Myocyte (in vitro differentiated cells): ENCODE results near the gene IFI30. TPM values are rescaled to one million over a fixed set of nuclear protein-coding genes. Genes with fewer than 3 reads are reported as not detected.
"Not testable (repeated sequence)": the region's sequence is repeated elsewhere in the genome, so short reads cannot be mapped to it uniquely, and the experiment has no call there.

Experiments used
- DNase-seq: peaks from one replicate; pipeline ENCODE4 v3.0.0-alpha.2; 2012; ENCODE audit warnings: low read depth
- total RNA-seq: library from RNA; depleted of rRNA; stranded (reverse); fragments of >200 nt; gene quantifications from 2 replicates; pipeline ENCODE4 v1.2.3, GENCODE V29; 2014

Gene IFI30
- total RNA-seq, 1 donor from 2014 or later, result 6.5 TPM

DNA sequence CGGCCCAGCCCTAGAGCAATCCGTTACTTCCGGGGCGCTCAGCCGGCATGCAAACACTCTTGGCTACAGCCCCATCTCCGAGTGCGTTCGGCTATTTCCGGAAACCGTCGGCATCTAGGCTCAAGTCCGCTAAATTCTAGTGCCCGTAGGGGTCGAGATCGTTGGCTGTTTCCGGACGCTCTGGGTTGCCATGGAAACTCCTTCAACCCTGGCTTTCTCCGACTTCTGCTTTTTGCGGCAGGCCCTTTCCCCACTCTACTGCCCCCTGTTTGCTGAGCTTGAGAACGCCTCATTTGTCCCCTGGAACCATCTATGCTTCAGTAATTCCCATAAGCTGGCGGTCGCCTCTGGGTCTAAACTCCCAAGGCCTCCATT, 21.2 kb upstream of the IFI30 start:
- peak; percentile 96 for DNase-seq

DNA sequence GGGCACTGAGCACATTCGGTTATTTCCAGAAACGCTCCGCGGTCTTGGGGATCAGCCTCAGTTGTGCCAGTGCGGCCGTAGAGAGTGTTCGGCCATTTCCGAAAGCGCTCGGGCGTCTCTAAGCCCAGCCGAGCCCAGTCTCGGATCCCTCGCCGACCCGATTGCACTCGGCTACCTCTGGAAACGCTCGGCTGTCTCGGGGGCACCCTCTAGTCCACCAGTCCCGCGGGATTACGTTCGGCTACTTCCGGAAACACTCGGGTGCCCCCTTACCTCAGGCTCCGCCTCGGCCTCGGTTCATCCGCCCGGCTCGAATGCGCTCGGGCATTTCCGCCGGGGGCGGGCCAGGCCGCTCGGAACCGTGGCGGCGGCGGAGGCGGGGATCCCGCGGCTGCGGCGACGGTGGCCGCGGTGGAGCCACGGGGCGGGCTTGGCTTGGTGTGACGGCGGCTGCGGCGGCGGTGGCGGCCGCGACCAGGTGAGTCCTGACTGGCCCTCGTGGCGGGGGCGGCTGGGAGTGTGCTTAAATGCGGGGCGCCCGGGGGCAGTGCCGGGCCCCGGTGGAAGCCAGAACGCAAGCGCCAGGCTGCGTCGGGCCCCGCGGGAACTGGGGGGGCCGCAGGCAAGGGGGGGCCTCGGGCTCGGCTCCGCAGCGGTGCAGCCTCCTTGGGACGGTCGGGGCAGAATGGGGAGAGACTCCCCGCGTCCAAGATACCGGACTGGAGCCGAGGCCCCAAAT, 20.6 kb upstream of the IFI30 start, which contains the start of gene PIK3R2:
Gene PIK3R2 (plus strand): TSS at position 347 of the 739 bp plus-strand sequence. CDS start 2,717 bp downstream, outside the sequence.
- DNase-seq, result peak; percentile 99

DNA sequence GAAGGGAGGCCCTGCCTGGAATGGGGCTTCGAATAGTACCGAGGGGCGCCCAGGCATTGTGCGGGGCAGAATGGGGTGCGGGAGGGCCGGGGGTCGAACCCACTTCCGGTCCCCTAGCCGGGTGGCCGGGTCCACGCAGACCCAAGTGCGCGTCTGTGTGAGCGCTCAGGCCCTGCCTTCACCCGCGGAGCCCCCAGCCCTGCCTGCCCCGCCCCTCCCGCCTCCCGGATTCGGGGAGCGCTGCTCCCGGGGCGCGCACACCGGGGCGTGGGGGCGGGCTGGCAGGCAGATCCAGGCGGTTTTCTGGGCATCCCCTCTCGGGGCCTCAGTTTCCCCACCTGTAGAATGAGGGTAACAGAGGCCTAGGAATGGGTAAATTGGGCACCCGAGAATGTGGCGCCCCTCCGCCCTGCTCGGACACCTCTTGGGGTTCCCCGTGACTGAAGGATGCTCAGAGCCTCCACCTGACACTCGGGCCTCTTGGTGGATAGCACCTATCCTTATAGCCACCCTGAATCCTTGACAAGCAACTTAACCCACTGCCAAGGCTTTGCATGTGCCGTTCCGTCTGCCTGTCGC, 20.0 kb upstream of the IFI30 start:
- no peak for DNase-seq

DNA sequence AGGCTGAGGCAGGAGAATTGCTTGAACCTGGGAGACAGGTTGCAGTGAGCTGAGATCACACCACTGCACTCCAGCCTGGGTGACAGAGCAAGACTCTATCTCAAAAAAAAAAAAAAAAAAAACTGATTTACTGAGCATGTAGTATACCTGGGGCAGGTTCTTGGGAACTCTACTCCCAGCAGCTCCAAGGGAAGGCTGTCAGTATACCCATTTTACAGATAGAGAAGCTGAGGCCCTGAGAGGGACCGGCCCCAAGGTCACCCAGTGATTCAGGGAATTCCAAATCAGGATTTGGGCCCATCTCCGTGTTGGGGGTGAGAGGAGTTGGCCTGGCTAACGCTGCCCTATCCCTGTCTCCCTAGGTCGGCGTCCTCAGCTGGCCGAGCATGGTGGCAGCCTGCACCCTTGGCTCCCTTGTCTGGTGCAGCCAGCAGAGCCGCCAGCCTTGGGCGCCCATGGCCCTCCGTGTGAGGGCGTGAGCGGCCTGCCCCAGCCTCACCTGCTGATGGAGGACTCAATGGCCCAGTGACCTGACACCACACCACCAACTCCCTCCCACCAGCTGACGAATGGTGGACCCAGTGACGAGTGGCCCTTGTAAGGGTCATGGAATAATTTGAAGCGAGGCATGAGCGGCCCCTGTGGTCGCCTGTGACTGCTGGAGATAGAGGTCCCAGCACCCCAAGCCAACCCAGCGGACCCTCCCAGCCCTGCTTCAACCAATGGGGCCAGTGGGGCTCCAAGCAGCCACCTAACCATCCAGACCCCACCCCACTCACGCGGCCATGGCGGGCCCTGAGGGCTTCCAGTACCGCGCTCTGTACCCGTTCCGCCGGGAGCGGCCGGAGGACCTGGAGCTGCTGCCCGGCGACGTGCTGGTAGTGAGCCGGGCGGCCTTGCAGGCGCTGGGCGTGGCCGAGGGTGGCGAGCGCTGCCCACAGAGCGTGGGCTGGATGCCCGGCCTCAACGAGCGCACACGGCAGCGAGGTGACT, 18.2 kb upstream of the IFI30 start:
- DNase-seq, result no peak

DNA sequence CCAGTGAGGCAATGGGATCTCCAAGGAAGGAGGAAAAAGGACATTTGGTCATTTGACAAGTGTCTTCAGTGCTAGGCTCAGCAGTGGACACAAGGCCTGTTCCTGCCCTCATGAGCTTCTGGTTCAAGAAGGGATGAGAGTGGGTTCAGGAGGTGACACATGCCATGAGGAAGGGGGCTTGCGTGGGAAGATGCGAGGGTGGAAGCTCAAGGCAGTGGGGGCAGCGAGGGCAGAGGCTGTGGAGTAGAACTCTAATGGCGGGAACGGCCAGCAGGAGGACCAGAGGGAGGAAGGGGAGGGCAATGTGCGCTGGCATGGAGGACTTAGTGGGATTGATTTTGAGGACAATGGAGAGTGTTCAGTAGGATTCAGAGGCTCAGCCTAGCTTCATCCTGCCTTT, 17.3 kb upstream of the IFI30 start:
- DNase-seq, result no peak

DNA sequence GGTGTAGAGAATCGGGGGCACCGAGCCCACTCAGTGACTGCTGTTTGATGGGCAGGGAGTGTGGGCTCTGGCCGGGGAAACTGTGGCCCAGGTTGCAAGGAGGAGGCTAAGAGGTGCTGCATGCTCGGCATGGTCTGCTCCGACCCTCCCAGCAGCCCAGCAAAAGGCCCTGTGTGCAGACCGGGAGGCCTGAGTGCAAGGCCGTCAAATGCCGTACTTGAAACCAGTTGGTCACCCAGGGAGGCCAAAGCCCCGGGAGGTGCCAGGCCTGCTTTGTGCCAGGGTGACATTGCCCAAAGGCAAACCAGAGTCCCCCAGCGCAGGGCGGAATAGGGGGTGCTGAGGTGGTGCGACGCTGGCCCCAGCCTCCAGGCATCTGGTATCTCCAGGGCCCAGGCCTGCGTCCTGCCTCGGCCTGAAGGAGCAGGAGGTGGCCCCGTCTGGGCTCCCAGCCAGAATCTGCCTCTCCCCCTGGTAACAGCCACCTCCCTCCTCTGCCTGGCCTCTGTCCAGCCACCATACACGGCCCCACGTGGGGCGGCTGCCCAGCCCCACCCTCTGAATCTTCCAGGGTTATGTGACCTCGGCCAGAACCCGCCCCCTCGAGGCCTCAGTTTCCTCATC, 16.7 kb upstream of the IFI30 start:
- peak; percentile 86 for DNase-seq

DNA sequence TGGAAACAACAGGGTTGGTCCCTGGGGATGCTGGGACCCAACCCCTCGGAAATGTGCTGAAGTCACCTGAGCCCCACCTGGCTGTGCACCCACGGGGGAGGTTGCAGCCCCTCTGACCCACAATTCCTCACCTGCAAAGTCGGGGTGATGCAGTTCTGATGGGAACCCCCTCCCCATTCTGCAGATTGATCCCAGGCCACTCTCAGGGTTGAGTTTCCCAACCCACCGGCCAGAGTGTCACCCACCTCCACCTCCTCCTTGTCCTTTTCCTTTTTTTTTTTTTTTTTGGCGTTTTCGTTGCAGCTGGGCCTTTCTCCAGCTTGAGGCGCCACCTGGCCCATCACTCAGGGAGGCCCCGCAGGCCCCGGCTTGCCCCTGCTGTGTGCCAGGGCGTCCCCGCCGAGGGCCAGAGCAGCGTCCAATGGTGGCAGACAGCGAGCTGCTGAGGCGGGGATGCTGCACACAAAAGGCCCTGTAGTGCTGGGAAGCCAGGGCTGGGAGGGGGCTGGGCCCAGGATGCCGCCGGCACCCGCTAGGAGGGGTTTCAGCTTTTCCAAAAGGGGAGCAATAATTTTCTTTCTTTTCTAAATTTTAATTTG, 16.0 kb upstream of the IFI30 start:
- DNase-seq, result peak; percentile 25

DNA sequence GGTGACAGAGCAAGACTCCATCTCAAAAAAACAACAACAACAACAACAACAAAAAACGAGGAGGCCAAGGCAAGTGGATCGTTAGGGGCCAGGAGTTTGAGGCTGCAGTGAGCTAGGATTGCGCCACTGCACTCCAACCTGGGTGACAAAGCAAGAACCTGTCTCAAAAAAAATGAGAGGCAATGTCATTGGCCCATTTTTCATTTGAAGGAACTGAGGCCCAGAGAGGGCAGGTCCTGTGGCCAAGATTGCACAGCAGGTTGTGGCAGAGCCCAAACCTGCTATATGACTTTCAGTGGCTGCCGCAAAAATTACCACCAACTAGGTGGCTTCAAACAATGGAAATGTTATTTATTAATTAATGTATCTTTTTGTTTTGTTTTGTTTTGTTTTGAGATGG, 15.1 kb upstream of the IFI30 start:
- no peak for DNase-seq

DNA sequence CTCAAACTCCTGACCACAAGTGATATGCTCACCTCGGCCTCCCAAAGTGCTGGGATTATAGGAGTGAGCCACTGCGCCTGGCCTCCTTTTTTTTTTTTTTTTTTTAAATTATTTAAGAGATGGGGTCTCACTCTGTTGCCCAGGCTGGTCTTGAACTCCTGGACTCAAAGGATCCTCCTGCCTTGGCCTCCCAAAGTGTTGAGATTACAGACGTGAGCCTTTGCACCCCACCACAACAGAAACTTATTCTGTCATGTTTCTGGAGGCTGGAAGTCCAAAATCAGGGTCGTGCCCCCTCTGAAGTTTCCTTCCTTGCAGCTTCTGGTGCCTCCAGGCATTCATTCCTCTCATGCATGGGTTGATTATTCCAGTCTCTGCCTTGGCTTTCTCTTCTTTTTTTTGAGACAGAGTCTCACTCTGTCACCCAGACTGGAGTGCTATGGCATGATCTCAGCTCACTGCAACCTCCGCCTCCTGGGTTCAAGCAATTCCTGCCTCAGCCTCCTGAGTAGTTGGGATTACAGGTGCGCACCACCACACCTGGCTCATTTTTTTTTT, 14.5 kb upstream of the IFI30 start:
- DNase-seq, result not testable (repeated sequence)

DNA sequence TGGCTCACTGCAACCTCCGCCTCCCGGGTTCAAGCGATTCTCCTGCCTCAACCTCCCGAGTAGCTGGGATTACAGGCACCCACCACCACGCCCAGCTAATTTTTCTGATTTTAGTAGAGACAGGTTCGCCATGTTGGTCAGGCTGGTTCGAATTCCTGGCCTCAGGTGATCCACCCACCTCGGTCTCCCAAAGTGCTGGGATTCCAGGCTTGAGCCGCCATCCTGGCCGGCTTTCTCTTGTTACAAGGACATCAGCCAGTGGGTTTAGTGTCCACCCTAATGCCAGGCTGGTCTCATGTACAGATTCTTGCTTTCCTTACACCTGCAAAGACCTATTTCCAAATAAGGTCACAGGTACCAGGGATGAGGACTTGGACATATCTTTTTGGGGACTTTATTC, 13.8 kb upstream of the IFI30 start:
- no peak for DNase-seq

DNA sequence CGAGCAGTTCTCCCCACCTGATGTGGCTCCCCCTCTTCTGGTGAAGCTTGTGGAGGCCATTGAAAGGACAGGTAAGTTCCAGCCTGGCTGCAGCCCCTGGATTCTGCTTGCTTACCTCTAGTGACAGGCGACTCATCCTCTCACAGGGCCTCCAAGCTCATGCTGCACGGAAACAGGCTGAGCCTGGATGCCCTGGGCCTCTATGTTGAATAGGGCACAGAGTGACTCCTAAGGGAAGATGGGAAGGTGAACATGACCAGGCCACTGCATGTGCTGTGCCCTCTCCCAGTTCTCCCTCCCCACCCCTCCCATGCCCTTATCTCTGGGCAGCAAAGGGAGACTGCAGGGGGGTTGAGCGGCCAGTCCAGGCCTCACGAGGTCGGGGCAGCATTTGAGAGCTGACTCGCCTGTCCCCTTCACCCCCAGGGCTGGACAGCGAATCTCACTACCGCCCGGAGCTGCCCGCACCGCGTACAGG, 13.1 kb upstream of the IFI30 start:
- DNase-seq, result no peak

DNA sequence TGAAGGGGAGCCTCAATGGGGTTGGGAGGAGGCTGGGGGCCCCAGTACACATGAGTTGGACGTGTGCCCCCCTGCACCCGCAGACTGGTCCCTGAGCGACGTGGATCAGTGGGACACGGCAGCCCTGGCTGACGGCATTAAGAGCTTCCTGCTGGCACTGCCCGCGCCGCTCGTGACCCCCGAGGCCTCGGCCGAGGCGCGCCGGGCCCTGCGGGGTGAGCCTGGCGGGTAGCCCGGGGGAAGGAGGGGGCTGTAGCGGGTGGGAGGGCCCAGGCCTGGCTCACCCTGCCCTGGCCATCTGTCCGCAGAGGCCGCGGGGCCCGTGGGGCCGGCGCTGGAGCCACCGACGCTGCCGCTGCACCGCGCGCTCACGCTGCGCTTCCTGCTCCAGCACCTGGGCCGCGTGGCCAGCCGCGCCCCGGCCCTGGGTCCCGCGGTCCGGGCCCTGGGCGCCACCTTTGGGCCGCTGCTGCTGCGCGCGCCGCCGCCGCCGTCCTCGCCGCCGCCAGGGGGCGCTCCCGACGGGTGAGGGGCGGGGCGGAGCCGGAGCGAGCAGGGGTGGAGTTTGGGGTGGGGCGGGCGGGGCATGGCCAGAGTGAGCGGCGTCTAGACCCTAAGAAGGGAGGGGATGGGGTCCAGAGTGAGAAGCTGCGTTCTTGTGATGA, 12.5 kb upstream of the IFI30 start:
- DNase-seq, result peak; percentile 60

DNA sequence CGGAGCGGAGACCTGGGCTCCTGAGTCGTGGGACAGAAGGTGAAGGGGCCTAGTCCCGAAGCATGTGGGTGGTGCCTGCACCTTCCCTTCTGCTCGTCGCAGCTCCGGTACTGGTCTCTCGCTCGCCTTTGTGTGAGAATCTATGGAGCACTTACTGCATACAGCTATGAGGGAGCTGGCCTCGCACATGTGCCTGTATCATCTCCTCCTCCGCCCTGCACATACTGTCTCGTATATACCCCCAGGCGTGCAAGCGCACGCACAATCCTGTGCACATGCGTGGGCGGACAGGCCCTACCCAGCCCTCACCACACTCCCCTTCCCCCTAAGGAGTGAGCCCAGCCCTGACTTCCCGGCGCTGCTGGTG, 12.0 kb upstream of the IFI30 start:
- no peak for DNase-seq

DNA sequence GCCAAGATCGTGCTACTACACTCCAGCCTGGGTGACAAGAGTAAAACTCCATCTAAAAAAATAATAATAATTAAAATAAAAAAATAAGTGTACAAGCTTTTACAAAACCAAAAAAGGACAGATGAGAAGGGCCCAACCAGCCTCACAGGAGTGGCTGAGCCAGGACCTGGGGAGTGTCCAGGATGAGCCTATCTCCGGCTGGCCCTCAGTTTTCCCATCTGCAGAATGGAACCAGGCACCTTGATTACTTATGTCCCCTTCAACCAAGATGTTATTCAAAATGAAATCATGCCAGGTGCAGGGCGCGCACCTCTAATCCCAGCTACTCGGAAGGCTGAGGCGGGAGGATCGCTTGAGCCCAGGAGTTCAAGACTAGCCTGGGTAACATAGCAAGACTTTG, 9.5 kb upstream of the IFI30 start:
- DNase-seq, result no peak

DNA sequence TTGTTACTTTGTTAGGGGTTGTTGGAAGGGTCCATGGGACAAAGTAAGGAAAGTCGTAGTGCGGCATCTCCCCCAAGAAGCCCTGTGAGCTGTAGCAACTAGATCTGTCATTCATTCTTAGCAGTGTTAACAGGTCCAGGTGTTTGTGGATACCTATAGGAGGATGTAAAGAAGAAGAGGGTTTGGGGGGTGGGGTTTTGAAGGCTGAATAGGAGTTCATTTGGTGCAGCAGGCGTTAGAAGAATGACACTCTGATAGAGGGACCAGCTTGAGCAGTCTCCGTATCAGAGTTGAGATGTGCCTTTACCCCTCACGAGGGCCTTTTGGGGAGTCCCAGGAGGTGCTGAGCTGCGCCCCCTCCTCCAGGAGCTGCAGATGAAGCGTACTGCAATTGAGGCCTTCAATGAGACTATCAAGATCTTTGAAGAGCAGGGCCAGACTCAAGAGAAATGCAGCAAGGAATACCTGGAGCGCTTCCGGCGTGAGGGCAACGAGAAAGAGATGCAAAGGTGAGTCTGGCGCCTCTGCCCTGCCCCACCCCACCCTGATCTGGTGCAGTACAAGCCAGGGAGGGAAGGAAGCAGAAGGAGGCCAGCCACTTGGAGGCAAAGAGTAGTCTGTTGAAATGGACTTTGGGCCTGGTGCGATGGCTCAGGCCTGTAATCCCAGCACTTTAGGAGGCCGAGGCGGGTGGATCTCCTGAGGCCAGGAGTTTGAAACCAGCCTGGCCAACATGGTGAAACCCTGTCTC, 7.6 kb upstream of the IFI30 start:
- no peak for DNase-seq

DNA sequence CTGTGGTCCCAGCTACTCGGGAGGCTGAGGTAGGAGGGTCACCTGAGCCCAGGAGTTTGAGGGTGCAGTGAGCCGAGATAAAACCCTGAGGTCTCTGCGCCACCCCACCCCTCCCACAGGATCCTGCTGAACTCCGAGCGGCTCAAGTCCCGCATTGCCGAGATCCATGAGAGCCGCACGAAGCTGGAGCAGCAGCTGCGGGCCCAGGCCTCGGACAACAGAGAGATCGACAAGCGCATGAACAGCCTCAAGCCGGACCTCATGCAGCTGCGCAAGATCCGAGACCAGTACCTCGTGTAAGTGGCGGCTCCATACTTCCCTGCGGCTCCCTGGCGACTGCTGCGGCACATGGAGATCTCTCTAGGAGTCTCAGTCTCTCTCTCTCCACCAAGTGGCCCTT, 6.6 kb upstream of the IFI30 start:
- no peak for DNase-seq

DNA sequence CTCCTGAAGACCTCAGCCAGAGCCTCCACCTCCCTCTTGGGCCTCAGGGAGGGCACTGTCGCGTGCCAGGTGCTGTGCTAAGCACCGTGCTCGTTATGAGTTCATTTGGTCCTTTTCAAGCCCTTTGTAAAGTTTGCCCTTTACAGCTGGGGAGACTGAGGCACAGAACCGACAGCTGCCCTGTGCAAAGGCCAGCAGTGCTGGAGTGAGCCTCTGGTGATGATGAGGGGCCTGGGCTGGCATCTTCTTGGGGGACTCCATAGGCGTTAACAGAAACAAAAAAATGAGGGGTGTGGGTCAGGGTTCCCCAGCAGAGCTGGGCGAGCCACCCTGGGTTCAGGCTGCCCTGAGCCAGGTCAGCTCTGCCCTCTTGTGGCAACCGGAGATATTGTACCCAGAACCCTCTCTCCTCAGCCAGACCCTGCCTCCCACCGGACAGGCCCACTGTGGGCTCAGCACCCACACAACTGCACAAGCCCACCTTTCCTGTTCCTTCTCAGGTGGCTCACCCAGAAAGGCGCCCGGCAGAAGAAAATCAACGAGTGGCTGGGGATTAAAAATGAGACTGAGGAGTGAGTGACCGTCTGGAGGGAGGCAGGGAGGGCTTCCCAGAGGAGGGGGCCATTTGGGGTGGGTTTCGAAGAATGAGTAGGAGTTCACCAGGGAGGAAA, 5.5 kb upstream of the IFI30 start:
- peak; percentile 28 for DNase-seq

DNA sequence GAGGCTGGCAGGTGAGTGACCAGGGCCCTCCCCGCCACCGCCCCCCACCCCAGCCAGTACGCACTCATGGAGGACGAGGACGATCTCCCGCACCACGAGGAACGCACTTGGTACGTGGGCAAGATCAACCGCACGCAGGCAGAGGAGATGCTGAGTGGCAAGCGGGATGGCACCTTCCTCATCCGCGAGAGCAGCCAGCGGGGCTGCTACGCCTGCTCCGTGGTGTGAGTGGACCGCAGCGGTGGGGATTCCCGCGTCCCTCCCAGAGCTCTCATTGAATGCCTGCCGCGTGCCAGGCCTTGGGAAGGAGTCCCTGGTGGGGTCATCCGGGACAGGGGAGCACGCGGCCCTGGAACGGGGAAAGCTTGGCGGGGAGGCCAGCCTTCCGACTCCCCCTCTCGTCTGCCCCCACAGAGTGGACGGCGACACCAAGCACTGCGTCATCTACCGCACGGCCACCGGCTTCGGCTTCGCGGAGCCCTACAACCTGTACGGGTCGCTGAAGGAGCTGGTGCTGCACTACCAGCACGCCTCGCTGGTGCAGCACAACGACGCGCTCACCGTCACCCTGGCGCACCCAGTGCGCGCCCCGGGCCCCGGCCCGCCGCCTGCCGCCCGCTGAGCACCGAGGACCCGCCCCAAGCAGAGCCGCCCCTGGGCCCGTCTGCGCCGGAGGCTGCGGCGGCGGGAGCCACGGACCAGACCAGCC, 4.8 kb upstream of the IFI30 start:
- no peak for DNase-seq
